HG03095 (cell line): ENCODE measurements around the gene SCMH1.
"Not testable (repeated sequence)": the region's sequence is repeated elsewhere in the genome, so short reads cannot be mapped to it uniquely, and the experiment has no call there.

Experiments
- ATAC-seq: cut with Tn5 transposase; IDR thresholded peaks from one replicate; pipeline ENCODE4 v1.9.1; 2021; ENCODE audit warnings: moderate library complexity; ENCODE audit not compliant: unreplicated experiment

SCMH1 gene

GRCh38 chr1:41215623-41216022, 26.5 kb downstream of the SCMH1 start:
- no peak for ATAC-seq

- no peak for ATAC-seq
Observed at GRCh38 chr1:41213341-41213740, 28.8 kb downstream of the SCMH1 start.

- not testable (repeated sequence) for ATAC-seq
Observed at GRCh38 chr1:41211608-41212007, 30.5 kb downstream of the SCMH1 start.

- not testable (repeated sequence) for ATAC-seq
Observed at GRCh38 chr1:41207053-41207452, 35.1 kb downstream of the SCMH1 start.

- no peak for ATAC-seq
Observed at GRCh38 chr1:41200728-41201127, 41.4 kb downstream of the SCMH1 start.

- ATAC-seq = no peak
Observed at GRCh38 chr1:41199375-41199774, 42.7 kb downstream of the SCMH1 start.

- no peak for ATAC-seq
Observed at GRCh38 chr1:41192456-41193178, 49.5 kb downstream of the SCMH1 start.

GRCh38 chr1:41184446-41184845, 57.7 kb downstream of the SCMH1 start:
- no peak for ATAC-seq

GRCh38 chr1:41178230-41178629, 63.9 kb downstream of the SCMH1 start:
- not testable (repeated sequence) for ATAC-seq

GRCh38 chr1:41175546-41175945, 66.6 kb downstream of the SCMH1 start:
- ATAC-seq = no peak

- ATAC-seq = no peak
Observed at GRCh38 chr1:41174170-41174569, 67.9 kb downstream of the SCMH1 start.

- no peak for ATAC-seq
Observed at GRCh38 chr1:41173651-41174050, 68.5 kb downstream of the SCMH1 start.

GRCh38 chr1:41171266-41171874, 70.7 kb downstream of the SCMH1 start:
- no peak for ATAC-seq

GRCh38 chr1:41169799-41170180, 72.3 kb downstream of the SCMH1 start:
- ATAC-seq = no peak

- ATAC-seq = no peak
Observed at GRCh38 chr1:41169066-41169798, 72.9 kb downstream of the SCMH1 start.

GRCh38 chr1:41167667-41168066, 74.4 kb downstream of the SCMH1 start:
- ATAC-seq = no peak

GRCh38 chr1:41164727-41165126, 77.4 kb downstream of the SCMH1 start:
- no peak for ATAC-seq

GRCh38 chr1:41162441-41162840, 79.7 kb downstream of the SCMH1 start:
- ATAC-seq = no peak

- no peak for ATAC-seq
Observed at GRCh38 chr1:41161846-41162245, 80.3 kb downstream of the SCMH1 start.

GRCh38 chr1:41160498-41161110, 81.5 kb downstream of the SCMH1 start:
- no peak for ATAC-seq

GRCh38 chr1:41158966-41159365, 83.1 kb downstream of the SCMH1 start:
- no peak for ATAC-seq
